ENCODE data around the gene NEO1.

DNA sequence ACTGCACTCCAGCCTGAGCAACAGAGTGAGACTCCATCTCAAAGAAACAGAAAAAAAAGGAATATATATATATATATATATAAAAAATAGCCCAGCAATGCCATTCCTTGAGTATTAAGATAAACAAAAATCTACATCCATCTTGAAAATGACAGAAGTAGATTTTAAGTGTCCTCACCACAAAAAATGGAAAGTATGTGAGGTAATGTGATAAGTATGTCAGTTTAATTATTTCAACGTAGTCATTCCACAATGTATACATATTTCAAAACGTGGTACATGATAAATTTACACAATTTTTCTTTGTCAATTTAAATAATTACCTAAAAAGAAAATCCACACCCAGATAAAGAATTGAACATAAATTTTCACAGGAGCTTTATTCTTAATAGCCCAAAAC is 261.6 kb downstream of the NEO1 start:
- TF ChIP-seq, protein P1, sequence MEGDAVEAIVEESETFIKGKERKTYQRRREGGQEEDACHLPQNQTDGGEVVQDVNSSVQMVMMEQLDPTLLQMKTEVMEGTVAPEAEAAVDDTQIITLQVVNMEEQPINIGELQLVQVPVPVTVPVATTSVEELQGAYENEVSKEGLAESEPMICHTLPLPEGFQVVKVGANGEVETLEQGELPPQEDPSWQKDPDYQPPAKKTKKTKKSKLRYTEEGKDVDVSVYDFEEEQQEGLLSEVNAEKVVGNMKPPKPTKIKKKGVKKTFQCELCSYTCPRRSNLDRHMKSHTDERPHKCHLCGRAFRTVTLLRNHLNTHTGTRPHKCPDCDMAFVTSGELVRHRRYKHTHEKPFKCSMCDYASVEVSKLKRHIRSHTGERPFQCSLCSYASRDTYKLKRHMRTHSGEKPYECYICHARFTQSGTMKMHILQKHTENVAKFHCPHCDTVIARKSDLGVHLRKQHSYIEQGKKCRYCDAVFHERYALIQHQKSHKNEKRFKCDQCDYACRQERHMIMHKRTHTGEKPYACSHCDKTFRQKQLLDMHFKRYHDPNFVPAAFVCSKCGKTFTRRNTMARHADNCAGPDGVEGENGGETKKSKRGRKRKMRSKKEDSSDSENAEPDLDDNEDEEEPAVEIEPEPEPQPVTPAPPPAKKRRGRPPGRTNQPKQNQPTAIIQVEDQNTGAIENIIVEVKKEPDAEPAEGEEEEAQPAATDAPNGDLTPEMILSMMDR (IDR thresholded peaks at IDR 0.05; ENCODE audit: low read depth, low read length, missing input control), result no peak
- TF ChIP-seq SP1 (IDR thresholded peaks at IDR 0.05) (no peak), TAF1 (conservative IDR thresholded peaks at IDR 0.05) (no peak), RAD21 (IDR thresholded peaks at IDR 0.05) (no peak), RXRA (IDR thresholded peaks at IDR 0.05) (no peak)
- TF ChIP-seq, protein P2, sequence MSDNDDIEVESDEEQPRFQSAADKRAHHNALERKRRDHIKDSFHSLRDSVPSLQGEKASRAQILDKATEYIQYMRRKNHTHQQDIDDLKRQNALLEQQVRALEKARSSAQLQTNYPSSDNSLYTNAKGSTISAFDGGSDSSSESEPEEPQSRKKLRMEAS (IDR thresholded peaks at IDR 0.05), result no peak
